HCT116 (cell line): ENCODE data around the gene ALDH1A1. TPM values are rescaled to one million over a fixed set of nuclear protein-coding genes. Genes with fewer than 3 reads are reported as not detected.

Experiments
- ATAC-seq: fragments of 200-7000 bp; cut with Tn5 transposase; 2 replicates; pipeline ENCODE4 v1.9.1; 2020; ENCODE audit warnings: mild to moderate bottlenecking, moderate library complexity
- BruUV-seq: library from RNA; stranded (reverse); fragments of 400-500 nt; replicated peaks from 2 replicates; lab custom pipeline; 2021; lab: Mats Ljungman, UMichigan
- CTCF ChIA-PET: fragments of 300-600 bp; sonication (Branson Sonifier 250); formaldehyde crosslinking; loops from one replicate; lab custom pipeline; 2021; ENCODE audit warnings: antibody characterized with exemption; lab: Charles Lee
- POLR2A ChIA-PET: fragments of 300-600, 350-600 bp; sonication (Branson Sonifier 250); formaldehyde crosslinking; loops from one replicate; lab custom pipeline; 2021; ENCODE audit warnings: antibody characterized with exemption; lab: Charles Lee
- RAD21 ChIA-PET, 2 experiments: fragments of 300-600 bp; sonication (Branson Sonifier 250); formaldehyde crosslinking; loops; one replicate each; lab custom pipeline; 2023; ENCODE audit warnings: low total read pairs in 2 of 2; ENCODE audit not compliant: uncharacterized antibody in 2 of 2, unreplicated experiment in 2 of 2, low non-redundant PET in 1 of 2; lab: Charles Lee
- DNase-seq: peaks from one replicate; pipeline ENCODE4 v3.0.0-alpha.2; 2010; ENCODE audit warnings: low read depth, low spot score
- H2AFZ ChIP-seq: fragments of 200-600 bp; shearing (Covaris generic), sonication (generic); 2 replicates; pipeline ENCODE4 v1.6.1; 2017; ENCODE audit warnings: low read depth, mixed run types, mixed read lengths, antibody characterized with exemption, low read length; ENCODE audit not compliant: poor library complexity, severe bottlenecking
- H3K27ac ChIP-seq: 2 replicates; pipeline ENCODE4 v1.5.1; 2012; ENCODE audit warnings: low read depth, low read length
- H3K27me3 ChIP-seq: fragments of 200-600 bp; sonication (generic); 2 replicates; pipeline ENCODE4 v1.6.1; 2016; ENCODE audit warnings: mixed run types, low read length, mixed read lengths; ENCODE audit not compliant: insufficient read depth
- H3K36me3 ChIP-seq, 2 experiments: fragments of 200-500 bp in 1 of 2; fragments of 200-600 bp in 1 of 2; sonication (Bioruptor generic) in 1 of 2; sonication (generic) in 1 of 2; 2 replicates each; pipeline versions ENCODE4 v1.5.1 to v1.6.1; 2014 to 2016; ENCODE audit warnings: low read length in 2 of 2, inconsistent platforms in 1 of 2, mixed read lengths in 1 of 2, mixed run types in 1 of 2; ENCODE audit not compliant: insufficient read depth in 2 of 2, control insufficient read depth in 1 of 2
- H3K4me1 ChIP-seq, 2 experiments: fragments of 200-600 bp in 1 of 2; sonication (generic) in 1 of 2; 2 replicates each; pipeline versions ENCODE4 v1.5.1 to v1.6.1; 2012 to 2017; ENCODE audit warnings: low read length in 2 of 2, inconsistent platforms in 1 of 2, mild to moderate bottlenecking in 1 of 2, mixed read lengths in 1 of 2, mixed run types in 1 of 2, moderate library complexity in 1 of 2; ENCODE audit not compliant: insufficient read depth in 2 of 2, control insufficient read depth in 1 of 2
- H3K4me2 ChIP-seq: fragments of 200-600 bp; sonication (generic); 2 replicates; pipeline ENCODE4 v1.6.1; 2017; ENCODE audit warnings: mixed run types, low read length, mixed read lengths
- H3K4me3 ChIP-seq, 2 experiments: fragments of 200-600 bp in 1 of 2; sonication (generic) in 1 of 2; replicated peaks in 1 of 2; 2 replicates each; pipeline ENCODE4 v1.5.1; 2011 to 2016; ENCODE audit warnings: low read length in 2 of 2, control low read depth in 1 of 2, low read depth in 1 of 2, mild to moderate bottlenecking in 1 of 2, mixed read lengths in 1 of 2, mixed run types in 1 of 2
- H3K79me2 ChIP-seq: fragments of 200-600 bp; sonication (generic); 2 replicates; pipeline ENCODE4 v1.6.1; 2017; ENCODE audit warnings: mild to moderate bottlenecking, mixed run types, low read length, moderate library complexity, mixed read lengths; ENCODE audit not compliant: insufficient read depth
- H3K9ac ChIP-seq: fragments of 200-600 bp; sonication (generic); 2 replicates; pipeline ENCODE4 v1.6.1; 2016; ENCODE audit warnings: low read length, mixed read lengths
- H3K9me2 ChIP-seq: fragments of 200-600 bp; sonication (generic), shearing (Covaris generic); 2 replicates; pipeline ENCODE4 v1.6.1; 2017; ENCODE audit warnings: mixed run types, mild to moderate bottlenecking, moderate library complexity; ENCODE audit not compliant: insufficient read depth
- H3K9me3 ChIP-seq, 2 experiments: fragments of 200-500 bp in 1 of 2; fragments of 200-600 bp in 1 of 2; sonication (Bioruptor generic) in 1 of 2; sonication (generic) in 1 of 2; 2 replicates each; pipeline ENCODE4 v1.6.1; 2014 to 2017; ENCODE audit warnings: low read length in 2 of 2, mixed read lengths in 2 of 2, inconsistent platforms in 1 of 2, low read depth in 1 of 2, mild to moderate bottlenecking in 1 of 2, mixed run types in 1 of 2, moderate library complexity in 1 of 2; ENCODE audit not compliant: control insufficient read depth in 1 of 2, insufficient read depth in 1 of 2
- H4K20me1 ChIP-seq: fragments of 200-600 bp; sonication (generic), shearing (Covaris generic); 2 replicates; pipeline ENCODE4 v1.6.1; 2017; ENCODE audit warnings: mixed run types, mild to moderate bottlenecking, moderate library complexity; ENCODE audit not compliant: insufficient read depth
- CBX3 ChIP-seq: IDR thresholded peaks from 2 replicates; pipeline ENCODE4 v1.6.1; 2012; ENCODE audit warnings: low read depth
- CEBPB ChIP-seq: IDR thresholded peaks from 2 replicates; pipeline ENCODE4 v1.6.1; 2012; ENCODE audit warnings: low read depth
- ELF1 ChIP-seq: IDR thresholded peaks from 2 replicates; pipeline ENCODE4 v1.6.1; 2012; ENCODE audit warnings: low read depth, borderline replicate concordance
- EZH2 ChIP-seq: fragments of 200-600 bp; sonication (generic); IDR thresholded peaks from 2 replicates; pipeline ENCODE4 v1.6.1; 2017; ENCODE audit warnings: antibody characterized with exemption, mixed run types
- FOSL1 ChIP-seq: IDR thresholded peaks from 2 replicates; pipeline ENCODE4 v1.6.1; 2012; ENCODE audit warnings: low read depth
- JUND ChIP-seq: IDR thresholded peaks from 2 replicates; pipeline ENCODE4 v1.6.1; 2012
- POLR2A ChIP-seq: IDR thresholded peaks from 2 replicates; pipeline ENCODE4 v1.7.0; 2011; ENCODE audit warnings: borderline replicate concordance; ENCODE audit not compliant: insufficient read depth, insufficient read length; ENCODE audit errors: extremely low read depth
- POLR2AphosphoS5 ChIP-seq: IDR thresholded peaks from 2 replicates; pipeline ENCODE4 v1.6.1; 2011; ENCODE audit warnings: mild to moderate bottlenecking, low read depth, low read length, moderate library complexity
- RAD21 ChIP-seq: IDR thresholded peaks from 2 replicates; pipeline ENCODE4 v1.6.1; 2012; ENCODE audit warnings: low read depth, mild to moderate bottlenecking
- SP1 ChIP-seq: IDR thresholded peaks from 2 replicates; pipeline ENCODE4 v1.6.1; 2012; ENCODE audit warnings: low read depth
- SRF ChIP-seq: IDR thresholded peaks from 2 replicates; pipeline ENCODE4 v1.6.1; 2012; ENCODE audit warnings: low read depth
- ZNF274 ChIP-seq: fragments of 200-500 bp; sonication (Bioruptor generic); IDR thresholded peaks from 2 replicates; pipeline ENCODE4 v1.6.1; 2014; ENCODE audit warnings: mild to moderate bottlenecking, low read depth, low read length, inconsistent platforms
- intact Hi-C: fragments of 100-400 bp; cut with micrococcal nuclease; formaldehyde crosslinking; loops from 2 replicates; pipeline ENCODE4 v1.10.0; 2022
- total RNA-seq: library from RNA; stranded (reverse); gene quantifications from one replicate; pipeline ENCODE4 v1.2.1, GENCODE V29; 2021; ENCODE audit not compliant: unreplicated experiment
- TF ChIP-seq, protein P1 (sequence below): IDR thresholded peaks from 2 replicates; pipeline ENCODE4 v1.6.1; 2012
- TF ChIP-seq, protein P2 (sequence below): IDR thresholded peaks from 2 replicates; pipeline ENCODE4 v1.6.1; 2012; ENCODE audit warnings: low read depth
- TF ChIP-seq, protein P3 (sequence below), 3 experiments: fragments of 200-600 bp in 1 of 3; sonication (generic) in 1 of 3; IDR thresholded peaks in 2 of 3; conservative IDR thresholded peaks in 1 of 3; 2 replicates each; pipeline ENCODE4 v1.5.1; 2012 to 2017; ENCODE audit warnings: low read depth in 2 of 3, low read length in 2 of 3, antibody characterized with exemption in 1 of 3, borderline replicate concordance in 1 of 3, control low read depth in 1 of 3, mild to moderate bottlenecking in 1 of 3, mixed read lengths in 1 of 3, mixed run types in 1 of 3, moderate library complexity in 1 of 3; ENCODE audit not compliant: insufficient read depth in 1 of 3
- TF ChIP-seq, protein P4 (sequence below): IDR thresholded peaks from 2 replicates; pipeline ENCODE4 v1.6.1; 2011; ENCODE audit warnings: mild to moderate bottlenecking, low read length, moderate library complexity; ENCODE audit not compliant: insufficient replicate concordance; ENCODE audit errors: extremely low read depth
- TF ChIP-seq, protein P5 (sequence below): IDR thresholded peaks from 2 replicates; pipeline ENCODE4 v1.6.1; 2012

ALDH1A1 gene
- total RNA-seq, 1 experiment from 2014 or later: 0.44 TPM

DNA sequence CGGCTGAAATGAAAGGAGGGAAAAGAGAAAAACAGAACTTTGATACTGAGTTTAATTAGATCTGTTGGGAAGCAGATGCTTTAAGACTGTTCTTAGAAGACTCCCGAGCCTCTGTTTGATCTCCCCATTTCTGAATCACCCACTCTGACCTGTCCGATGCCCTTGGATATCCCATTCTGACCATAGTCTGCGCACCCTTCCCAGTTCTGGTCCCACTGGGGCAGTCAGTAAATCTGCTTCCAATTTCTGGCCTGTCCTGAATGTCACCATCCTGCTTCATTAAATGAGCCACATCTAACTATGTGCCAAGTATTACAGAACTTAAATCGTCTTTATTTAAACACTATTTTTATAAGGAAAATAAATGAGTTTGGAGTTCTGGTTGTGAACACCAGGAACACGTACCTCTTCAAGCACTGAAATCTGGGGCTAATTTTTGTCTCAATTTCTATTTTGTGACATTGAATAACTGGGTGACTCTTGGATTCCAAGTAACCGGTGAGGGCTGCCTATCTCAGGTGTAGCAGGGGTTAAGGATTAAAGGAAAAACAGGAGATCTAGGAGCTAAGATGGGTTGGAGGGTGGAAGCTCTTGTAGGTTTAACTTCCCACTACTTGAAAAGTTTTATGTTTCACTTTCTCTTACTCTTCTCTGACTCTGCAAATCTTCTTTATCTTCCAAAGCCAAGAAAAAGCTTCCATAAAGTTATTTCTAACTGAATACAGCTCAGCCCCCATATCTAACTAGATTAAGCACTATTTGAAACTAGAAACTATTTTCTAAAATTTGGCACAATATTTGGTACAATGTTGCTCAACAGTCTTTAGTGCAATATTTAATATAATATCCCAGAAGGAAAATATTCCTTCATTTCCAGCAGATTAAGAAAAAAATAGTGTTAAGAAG lies 40.1 kb downstream of the ALDH1A1 start:
- TF ChIP-seq, protein P1, sequence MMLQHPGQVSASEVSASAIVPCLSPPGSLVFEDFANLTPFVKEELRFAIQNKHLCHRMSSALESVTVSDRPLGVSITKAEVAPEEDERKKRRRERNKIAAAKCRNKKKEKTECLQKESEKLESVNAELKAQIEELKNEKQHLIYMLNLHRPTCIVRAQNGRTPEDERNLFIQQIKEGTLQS: no peak
- no peak for TF ChIP-seq ZNF274
- no peak for TF ChIP-seq EZH2
- TF ChIP-seq, protein P2, sequence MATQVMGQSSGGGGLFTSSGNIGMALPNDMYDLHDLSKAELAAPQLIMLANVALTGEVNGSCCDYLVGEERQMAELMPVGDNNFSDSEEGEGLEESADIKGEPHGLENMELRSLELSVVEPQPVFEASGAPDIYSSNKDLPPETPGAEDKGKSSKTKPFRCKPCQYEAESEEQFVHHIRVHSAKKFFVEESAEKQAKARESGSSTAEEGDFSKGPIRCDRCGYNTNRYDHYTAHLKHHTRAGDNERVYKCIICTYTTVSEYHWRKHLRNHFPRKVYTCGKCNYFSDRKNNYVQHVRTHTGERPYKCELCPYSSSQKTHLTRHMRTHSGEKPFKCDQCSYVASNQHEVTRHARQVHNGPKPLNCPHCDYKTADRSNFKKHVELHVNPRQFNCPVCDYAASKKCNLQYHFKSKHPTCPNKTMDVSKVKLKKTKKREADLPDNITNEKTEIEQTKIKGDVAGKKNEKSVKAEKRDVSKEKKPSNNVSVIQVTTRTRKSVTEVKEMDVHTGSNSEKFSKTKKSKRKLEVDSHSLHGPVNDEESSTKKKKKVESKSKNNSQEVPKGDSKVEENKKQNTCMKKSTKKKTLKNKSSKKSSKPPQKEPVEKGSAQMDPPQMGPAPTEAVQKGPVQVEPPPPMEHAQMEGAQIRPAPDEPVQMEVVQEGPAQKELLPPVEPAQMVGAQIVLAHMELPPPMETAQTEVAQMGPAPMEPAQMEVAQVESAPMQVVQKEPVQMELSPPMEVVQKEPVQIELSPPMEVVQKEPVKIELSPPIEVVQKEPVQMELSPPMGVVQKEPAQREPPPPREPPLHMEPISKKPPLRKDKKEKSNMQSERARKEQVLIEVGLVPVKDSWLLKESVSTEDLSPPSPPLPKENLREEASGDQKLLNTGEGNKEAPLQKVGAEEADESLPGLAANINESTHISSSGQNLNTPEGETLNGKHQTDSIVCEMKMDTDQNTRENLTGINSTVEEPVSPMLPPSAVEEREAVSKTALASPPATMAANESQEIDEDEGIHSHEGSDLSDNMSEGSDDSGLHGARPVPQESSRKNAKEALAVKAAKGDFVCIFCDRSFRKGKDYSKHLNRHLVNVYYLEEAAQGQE: no peak
- TF ChIP-seq POLR2A: no peak
- TF ChIP-seq SRF: no peak
- no peak for TF ChIP-seq JUND
- TF ChIP-seq, protein P3, sequence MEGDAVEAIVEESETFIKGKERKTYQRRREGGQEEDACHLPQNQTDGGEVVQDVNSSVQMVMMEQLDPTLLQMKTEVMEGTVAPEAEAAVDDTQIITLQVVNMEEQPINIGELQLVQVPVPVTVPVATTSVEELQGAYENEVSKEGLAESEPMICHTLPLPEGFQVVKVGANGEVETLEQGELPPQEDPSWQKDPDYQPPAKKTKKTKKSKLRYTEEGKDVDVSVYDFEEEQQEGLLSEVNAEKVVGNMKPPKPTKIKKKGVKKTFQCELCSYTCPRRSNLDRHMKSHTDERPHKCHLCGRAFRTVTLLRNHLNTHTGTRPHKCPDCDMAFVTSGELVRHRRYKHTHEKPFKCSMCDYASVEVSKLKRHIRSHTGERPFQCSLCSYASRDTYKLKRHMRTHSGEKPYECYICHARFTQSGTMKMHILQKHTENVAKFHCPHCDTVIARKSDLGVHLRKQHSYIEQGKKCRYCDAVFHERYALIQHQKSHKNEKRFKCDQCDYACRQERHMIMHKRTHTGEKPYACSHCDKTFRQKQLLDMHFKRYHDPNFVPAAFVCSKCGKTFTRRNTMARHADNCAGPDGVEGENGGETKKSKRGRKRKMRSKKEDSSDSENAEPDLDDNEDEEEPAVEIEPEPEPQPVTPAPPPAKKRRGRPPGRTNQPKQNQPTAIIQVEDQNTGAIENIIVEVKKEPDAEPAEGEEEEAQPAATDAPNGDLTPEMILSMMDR (IDR thresholded peaks at IDR 0.05 in 2 of 3, conservative IDR thresholded peaks at IDR 0.05 in 1 of 3; ENCODE audit: borderline replicate concordance in 1 of 3, insufficient read depth in 1 of 3, low read depth in 2 of 3, low read length in 2 of 3): no peak
- TF ChIP-seq, protein P4, sequence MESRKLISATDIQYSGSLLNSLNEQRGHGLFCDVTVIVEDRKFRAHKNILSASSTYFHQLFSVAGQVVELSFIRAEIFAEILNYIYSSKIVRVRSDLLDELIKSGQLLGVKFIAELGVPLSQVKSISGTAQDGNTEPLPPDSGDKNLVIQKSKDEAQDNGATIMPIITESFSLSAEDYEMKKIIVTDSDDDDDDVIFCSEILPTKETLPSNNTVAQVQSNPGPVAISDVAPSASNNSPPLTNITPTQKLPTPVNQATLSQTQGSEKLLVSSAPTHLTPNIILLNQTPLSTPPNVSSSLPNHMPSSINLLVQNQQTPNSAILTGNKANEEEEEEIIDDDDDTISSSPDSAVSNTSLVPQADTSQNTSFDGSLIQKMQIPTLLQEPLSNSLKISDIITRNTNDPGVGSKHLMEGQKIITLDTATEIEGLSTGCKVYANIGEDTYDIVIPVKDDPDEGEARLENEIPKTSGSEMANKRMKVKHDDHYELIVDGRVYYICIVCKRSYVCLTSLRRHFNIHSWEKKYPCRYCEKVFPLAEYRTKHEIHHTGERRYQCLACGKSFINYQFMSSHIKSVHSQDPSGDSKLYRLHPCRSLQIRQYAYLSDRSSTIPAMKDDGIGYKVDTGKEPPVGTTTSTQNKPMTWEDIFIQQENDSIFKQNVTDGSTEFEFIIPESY: no peak
- no peak for TF ChIP-seq FOSL1
- TF ChIP-seq SP1: no peak
- no peak for TF ChIP-seq ELF1
- no peak for TF ChIP-seq CBX3
- TF ChIP-seq RAD21: no peak
- TF ChIP-seq, protein P5, sequence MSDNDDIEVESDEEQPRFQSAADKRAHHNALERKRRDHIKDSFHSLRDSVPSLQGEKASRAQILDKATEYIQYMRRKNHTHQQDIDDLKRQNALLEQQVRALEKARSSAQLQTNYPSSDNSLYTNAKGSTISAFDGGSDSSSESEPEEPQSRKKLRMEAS: no peak
- TF ChIP-seq CEBPB: no peak
- no peak for TF ChIP-seq POLR2AphosphoS5
- ChIA-PET POLR2A (no interaction called here), CTCF (no interaction called here), RAD21 (no interaction called here)
- intact Hi-C loops: no loop called here
- no peak overlapping the region for H3K27ac ChIP-seq
- 0 out of 2 replicates have a peak, but pooled peaks cover 3% of the 10 kb centered on the region for H3K9me2 ChIP-seq
- H2AFZ ChIP-seq: no peak overlapping the region
- ATAC-seq (no peak), DNase-seq (no peak)
- no peak overlapping the region for H3K4me3 ChIP-seq
- H3K9me3 ChIP-seq: no peaks in the 10 kb centered on the region
- no peak overlapping the region for H3K9ac ChIP-seq
- no peak overlapping the region for H3K4me2 ChIP-seq
- H4K20me1 ChIP-seq: no peaks in the 10 kb centered on the region
- BruUV-seq: no TSS peak
- H3K27me3 ChIP-seq: no peaks in the 10 kb centered on the region
- no peaks in the 10 kb centered on the region for H3K79me2 ChIP-seq
- no peaks in the 10 kb centered on the region for H3K4me1 ChIP-seq
- H3K36me3 ChIP-seq: no peaks in the 10 kb centered on the region
